Activated naive CD8-positive, alpha-beta T cell treated with anti-CD3 and anti-CD28 coated beads, Interleukin-2, amount 10 ng/mL, durations not matched to agents 7 days and 5 days (primary cell): ENCODE data around the gene TSC22D2. TPM values are rescaled to one million over a fixed set of nuclear protein-coding genes. Genes with fewer than 3 reads are reported as not detected.

Experiments used
- ATAC-seq: fragments of 150-1000 bp; cut with Tn5 transposase; one replicate; pipeline ENCODE4 v1.10.0; 2021; ENCODE audit warnings: low read depth, moderate library complexity
- POLR2A ChIA-PET: fragments of 350-600 bp; sonication (Branson Sonifier 250); formaldehyde crosslinking; loops from one replicate; lab custom pipeline; 2021; ENCODE audit warnings: antibody characterized with exemption; lab: Charles Lee
- DNase-seq: peaks from one replicate; pipeline ENCODE4 v3.0.0; 2021
- H3K27ac Mint-ChIP-seq: one replicate; pipeline ENCODE4 v1.8.0; 2022; ENCODE audit warnings: mild to moderate bottlenecking, mixed read lengths
- H3K27me3 Mint-ChIP-seq: one replicate; pipeline ENCODE4 v1.8.0; 2022; ENCODE audit warnings: mild to moderate bottlenecking, moderate library complexity, mixed read lengths
- H3K36me3 Mint-ChIP-seq: one replicate; pipeline ENCODE4 v1.8.0; 2021; ENCODE audit warnings: mild to moderate bottlenecking, mixed read lengths
- H3K4me1 Mint-ChIP-seq: one replicate; pipeline ENCODE4 v1.8.0; 2021; ENCODE audit warnings: mixed read lengths
- H3K4me3 Mint-ChIP-seq: one replicate; pipeline ENCODE4 v1.8.0; 2022; ENCODE audit warnings: mild to moderate bottlenecking, moderate library complexity, mixed read lengths
- H3K9me3 Mint-ChIP-seq: one replicate; pipeline ENCODE4 v1.8.0; 2021; ENCODE audit warnings: mixed read lengths
- total RNA-seq, 2 experiments: library from RNA; stranded (reverse); gene quantifications; one replicate each; pipeline ENCODE4 v1.2.3, GENCODE V29; 2021

The TSC22D2 gene
- total RNA-seq, 2 experiments from 2014 or later, result 15.5 to 15.8 TPM

DNA sequence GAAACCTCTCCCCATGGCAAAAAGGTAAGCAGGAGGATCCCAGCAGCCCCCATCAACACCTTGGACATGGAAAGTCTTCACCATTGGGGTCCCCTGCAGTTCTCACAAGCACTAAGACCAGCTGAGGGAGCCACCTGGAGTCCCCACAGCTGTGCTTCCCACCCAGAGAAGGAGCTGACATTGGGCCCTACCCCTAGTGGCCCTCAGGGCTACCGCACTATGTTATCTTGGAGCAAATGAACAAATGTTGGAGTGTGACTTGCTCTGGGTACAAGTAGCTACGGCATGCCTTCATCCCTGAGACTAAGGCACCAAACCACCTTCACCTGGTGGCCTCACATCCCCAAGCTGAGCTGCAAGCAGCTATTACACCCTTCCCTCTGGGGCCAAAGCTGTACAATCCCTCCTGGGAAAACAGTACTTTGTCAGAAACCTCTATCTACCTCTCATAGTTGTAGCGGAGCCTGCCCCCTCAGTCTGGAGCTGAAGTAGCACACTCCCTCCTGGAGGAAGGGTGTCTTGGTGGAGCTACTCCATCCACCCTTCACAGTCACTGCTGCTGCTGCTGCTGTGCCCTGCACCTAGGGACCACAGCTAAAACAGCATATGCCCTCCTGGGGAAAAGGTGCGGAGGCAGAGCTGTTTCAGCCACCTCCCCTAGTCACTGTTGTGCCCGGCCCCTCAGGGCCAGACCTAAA lies 95.5 kb downstream of the TSC22D2 start:
- H3K36me3 Mint-ChIP-seq, result peaks cover 5% of the 10 kb centered on the region
- H3K27me3 Mint-ChIP-seq, result peaks cover 4% of the 10 kb centered on the region
- H3K27ac Mint-ChIP-seq, result no peak overlapping the region
- POLR2A ChIA-PET, result no interaction called here
- no peak overlapping the region for H3K4me3 Mint-ChIP-seq
- ATAC-seq (no peak), DNase-seq (no peak)
- H3K4me1 Mint-ChIP-seq, result no peaks in the 10 kb centered on the region
- peaks cover 12% of the 10 kb centered on the region for H3K9me3 Mint-ChIP-seq

DNA sequence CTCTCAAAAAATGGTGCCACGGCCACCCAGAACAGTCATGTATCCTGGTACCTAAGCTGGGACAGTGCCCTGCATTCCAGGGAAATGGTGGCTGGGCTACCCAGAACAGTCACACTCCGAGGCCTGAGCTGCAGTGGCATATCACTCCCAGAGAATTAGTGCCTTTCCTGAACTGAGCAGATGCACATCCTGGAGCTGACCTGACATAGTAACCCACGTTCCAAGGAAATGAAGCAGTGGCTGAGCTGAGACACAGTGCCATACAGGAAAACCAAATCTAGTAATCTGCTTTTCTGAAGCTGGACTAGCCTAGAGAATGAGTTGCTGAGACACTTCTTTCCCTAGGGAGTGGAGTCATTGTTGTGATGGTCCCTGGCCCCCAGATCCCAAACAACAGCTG lies 96.4 kb downstream of the TSC22D2 start:
- H3K4me1 Mint-ChIP-seq, result no peaks in the 10 kb centered on the region
- peaks cover 5% of the 10 kb centered on the region for H3K36me3 Mint-ChIP-seq
- H3K27me3 Mint-ChIP-seq, result peaks cover 7% of the 10 kb centered on the region
- H3K4me3 Mint-ChIP-seq, result no peak overlapping the region
- DNase-seq, result no peak
- ATAC-seq, result no peak
- H3K27ac Mint-ChIP-seq, result no peak overlapping the region
- peaks cover 12% of the 10 kb centered on the region for H3K9me3 Mint-ChIP-seq
- POLR2A ChIA-PET, result no interaction called here

DNA sequence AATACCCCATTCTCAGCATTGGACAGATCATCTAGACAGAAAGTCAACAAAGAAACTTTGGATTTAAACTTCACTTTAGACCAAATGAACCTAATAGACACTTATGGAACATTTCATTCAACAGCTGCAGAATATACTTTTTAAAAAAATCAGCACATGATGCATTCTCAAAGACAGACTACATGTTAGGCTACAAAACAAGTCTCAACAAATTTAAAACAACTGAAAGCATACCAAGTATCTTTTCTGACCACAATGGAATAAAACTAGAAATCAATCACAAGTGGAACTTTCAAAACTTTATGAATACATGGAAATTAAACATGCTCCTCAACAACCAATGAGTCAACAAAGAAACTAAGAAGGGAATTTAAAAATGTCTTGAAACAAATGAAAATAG lies 100.3 kb downstream of the TSC22D2 start:
- POLR2A ChIA-PET, result no interaction called here
- H3K9me3 Mint-ChIP-seq, result peaks cover 6% of the 10 kb centered on the region

DNA sequence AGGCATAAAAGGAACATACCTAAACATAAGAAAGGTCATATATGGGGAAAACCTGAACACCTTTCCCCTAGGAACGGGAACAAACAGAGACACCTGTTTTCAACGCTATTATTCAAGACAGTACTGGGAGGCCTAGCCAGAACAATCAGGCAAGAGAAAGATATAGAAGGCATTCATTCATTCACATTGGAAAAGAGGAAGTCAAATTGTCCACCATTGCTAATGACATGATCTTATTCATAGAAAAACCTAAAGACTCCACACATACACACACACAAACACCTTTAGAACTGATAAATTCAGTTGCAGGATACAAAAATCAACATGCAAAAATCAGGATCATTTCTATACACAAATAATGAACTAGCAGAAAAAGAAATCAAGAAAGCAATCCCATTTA lies 101.7 kb downstream of the TSC22D2 start:
- POLR2A ChIA-PET, result no interaction called here

More for the DNA sequence above, 100.3 kb downstream of the TSC22D2 start:
- Mint-ChIP-seq H3K27ac (no peak overlapping the region), H3K4me1 (no peaks in the 10 kb centered on the region), H3K36me3 (no peaks in the 10 kb centered on the region), H3K27me3 (peaks cover 14% of the 10 kb centered on the region), H3K4me3 (no peak overlapping the region)
- DNase-seq, result no peak
- ATAC-seq, result no peak

DNA sequence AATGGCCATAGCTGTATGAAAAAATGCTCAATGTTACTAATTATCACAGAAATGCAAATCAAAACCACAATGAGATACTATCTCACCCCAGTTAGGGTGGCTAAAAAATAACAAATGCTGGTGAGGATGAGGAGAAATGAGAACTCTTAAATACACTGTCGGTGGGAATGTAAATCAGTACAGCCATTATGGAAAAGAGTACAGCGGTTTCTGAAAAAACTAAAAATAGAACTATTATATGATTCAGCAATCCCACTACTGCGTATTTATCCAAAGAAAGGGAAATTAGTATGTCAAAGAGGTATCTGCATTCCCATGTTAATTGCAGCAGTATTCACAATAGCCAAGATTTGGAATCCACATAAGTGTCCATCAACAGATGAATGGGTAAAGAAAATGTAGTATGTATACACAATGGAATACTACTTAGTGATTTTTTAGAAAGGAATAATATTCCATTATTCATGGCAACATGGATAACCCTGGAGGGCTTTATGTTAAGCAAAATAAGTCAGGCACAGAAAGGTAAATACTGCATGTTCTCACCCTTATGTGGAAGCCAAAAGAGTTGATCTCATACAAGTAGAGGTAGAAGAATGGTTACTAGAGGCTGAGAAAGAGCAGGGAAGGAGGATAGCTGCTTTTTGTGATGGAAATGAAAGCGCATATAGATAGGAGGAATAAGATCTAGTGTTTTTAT lies 103.2 kb downstream of the TSC22D2 start:
- H3K36me3 Mint-ChIP-seq, result no peaks in the 10 kb centered on the region
- no peak overlapping the region for H3K4me3 Mint-ChIP-seq
- no peak for ATAC-seq
- no peaks in the 10 kb centered on the region for H3K4me1 Mint-ChIP-seq
- no peak for DNase-seq
- H3K27me3 Mint-ChIP-seq, result peaks cover 17% of the 10 kb centered on the region
- H3K27ac Mint-ChIP-seq, result no peak overlapping the region
- H3K9me3 Mint-ChIP-seq, result peaks cover 9% of the 10 kb centered on the region
- POLR2A ChIA-PET, result no interaction called here

More for the DNA sequence above, 101.7 kb downstream of the TSC22D2 start:
- Mint-ChIP-seq H3K27me3 (peaks cover 17% of the 10 kb centered on the region), H3K4me3 (no peak overlapping the region), H3K9me3 (peaks cover 6% of the 10 kb centered on the region), H3K4me1 (no peaks in the 10 kb centered on the region), H3K27ac (no peak overlapping the region), H3K36me3 (no peaks in the 10 kb centered on the region)
- no peak for ATAC-seq
- DNase-seq, result no peak

DNA sequence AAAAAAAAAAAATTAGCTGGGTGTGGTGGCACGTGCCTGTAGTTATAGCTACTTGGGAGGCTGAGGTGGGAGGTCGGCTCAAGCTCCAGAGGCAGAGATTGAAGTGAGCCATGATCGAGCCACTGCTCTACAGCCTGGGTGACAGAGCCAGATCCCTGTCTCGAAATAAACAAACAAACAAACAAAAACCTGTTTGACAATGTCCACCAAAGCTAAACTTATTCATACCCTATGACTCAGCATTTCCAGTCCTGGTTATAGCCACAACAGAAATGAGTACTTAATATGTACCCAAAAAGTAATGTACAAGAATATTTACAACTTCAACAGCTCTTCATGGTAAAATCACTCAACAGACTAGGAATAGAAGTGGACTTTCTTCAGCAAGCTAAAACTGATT lies 107.1 kb downstream of the TSC22D2 start:
- no peak overlapping the region for H3K4me3 Mint-ChIP-seq

More for the DNA sequence above, 107.1 kb downstream of the TSC22D2 start:
- no peak for DNase-seq
- no peak overlapping the region for H3K27ac Mint-ChIP-seq
- ATAC-seq, result no peak
- POLR2A ChIA-PET, result no interaction called here
- H3K27me3 Mint-ChIP-seq, result peaks cover 8% of the 10 kb centered on the region
- H3K4me1 Mint-ChIP-seq, result no peaks in the 10 kb centered on the region
- H3K9me3 Mint-ChIP-seq, result peaks cover 6% of the 10 kb centered on the region
- no peaks in the 10 kb centered on the region for H3K36me3 Mint-ChIP-seq

Other genes with a start within 250 kb of the TSC22D2 start
- gene SERP1, start 138.2 kb downstream of the TSC22D2 start, total RNA-seq, result 10 to 100 TPM; 89.4 to 89.8 TPM
- gene EIF2A, start 138.5 kb downstream of the TSC22D2 start, total RNA-seq, result 10 to 100 TPM; 82.2 to 84.2 TPM
- 10 to 100 TPM; 92.5 to 94.2 TPM for gene SELENOT, start 195.0 kb downstream of the TSC22D2 start, total RNA-seq